GM08714 (cell line): Measurements from ENCODE around the gene BYSL.

Experiments used
- H3K4me3 ChIP-seq: fragments of 200-500 bp; sonication (Bioruptor generic); 2 replicates; pipeline ENCODE4 v1.5.1; 2014; ENCODE audit warnings: mild to moderate bottlenecking, low read length, inconsistent platforms
- ZNF274 ChIP-seq: IDR thresholded peaks from 2 replicates; pipeline ENCODE4 v1.6.1; 2012; ENCODE audit warnings: mild to moderate bottlenecking, low read depth, low read length

Gene BYSL

DNA sequence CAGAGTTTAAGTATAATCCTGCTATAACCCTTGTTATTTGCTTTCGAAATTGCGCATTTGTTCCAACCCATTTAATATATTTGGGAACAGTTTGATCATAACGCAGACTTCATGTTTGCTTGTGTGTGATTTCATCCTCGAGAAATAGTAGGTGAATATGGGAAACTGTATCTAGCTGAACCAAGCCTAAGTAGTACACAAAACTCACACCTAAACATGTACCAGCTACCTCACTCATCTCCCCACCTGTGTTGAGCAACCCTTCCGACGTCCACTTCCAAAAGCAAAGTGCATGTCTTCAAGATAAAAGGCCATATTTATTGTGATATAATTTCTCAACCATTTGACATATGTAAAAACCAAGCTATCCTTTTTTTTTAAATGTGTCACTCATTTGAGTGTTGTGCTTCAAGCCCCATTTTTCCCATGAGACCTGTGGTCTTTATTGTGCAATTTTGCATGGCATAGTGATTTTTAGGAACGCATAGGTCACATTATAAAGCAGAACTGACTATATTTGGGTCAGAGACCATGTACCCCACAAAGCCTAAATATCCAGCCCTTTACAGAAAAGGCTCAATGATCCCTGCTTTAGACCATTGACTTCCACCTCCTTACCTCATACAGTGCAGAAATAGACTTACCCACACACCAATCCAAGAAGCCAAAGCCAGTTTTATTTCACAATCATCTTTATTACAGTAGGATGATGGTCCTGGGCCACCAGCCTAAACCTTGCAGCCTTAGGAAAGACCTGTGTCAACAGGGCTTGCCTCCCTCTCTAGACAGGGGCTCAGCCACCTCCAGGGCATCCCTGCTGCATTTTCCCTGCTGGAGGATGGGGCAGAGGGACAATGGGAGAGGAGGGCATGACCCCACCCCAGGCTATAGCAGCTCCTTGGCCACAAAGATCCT is 13.2 kb downstream of the BYSL start:
- no peak for TF ChIP-seq ZNF274
- H3K4me3 ChIP-seq: no peak overlapping the region

DNA sequence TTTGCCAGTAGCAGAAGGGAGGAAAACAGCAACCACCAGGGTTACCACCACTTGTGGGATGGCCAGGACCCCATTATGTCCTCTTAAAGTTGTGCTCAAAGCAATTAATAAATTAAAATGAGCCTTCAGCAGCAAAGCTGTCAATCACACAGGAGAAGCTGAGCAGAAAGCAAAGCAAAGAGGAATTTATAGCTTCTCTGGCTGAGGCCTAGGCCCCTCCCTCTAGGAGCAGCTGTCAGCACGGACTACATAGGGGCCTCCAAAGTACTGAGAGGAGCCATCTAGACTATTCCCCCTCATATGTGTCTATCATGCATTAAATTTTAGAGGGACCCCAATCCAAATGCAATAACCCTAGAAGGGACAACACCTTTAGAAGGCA is 13.9 kb downstream of the BYSL start:
- no peak for TF ChIP-seq ZNF274
- H3K4me3 ChIP-seq: no peak overlapping the region

DNA sequence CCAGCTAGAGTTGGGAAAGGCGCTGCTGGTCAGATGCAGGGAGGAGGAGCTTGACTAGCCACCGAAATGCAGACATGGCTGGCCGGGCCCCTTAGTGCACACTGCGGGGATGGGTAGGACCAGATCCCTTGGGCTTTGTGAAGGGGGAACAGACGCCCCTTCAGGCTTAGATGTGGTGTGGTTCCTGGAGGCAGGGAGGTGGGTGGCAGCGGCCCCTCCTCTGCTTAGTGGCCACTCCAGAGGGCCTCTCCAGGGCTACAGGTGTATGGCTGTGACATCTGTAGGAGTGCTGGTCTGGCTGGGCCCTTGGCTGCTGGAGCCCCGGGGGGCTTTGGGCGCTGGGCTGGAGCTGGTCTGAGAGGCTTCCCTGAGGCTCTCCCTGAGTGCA is 14.4 kb downstream of the BYSL start:
- no peak overlapping the region for H3K4me3 ChIP-seq
- no peak for TF ChIP-seq ZNF274

DNA sequence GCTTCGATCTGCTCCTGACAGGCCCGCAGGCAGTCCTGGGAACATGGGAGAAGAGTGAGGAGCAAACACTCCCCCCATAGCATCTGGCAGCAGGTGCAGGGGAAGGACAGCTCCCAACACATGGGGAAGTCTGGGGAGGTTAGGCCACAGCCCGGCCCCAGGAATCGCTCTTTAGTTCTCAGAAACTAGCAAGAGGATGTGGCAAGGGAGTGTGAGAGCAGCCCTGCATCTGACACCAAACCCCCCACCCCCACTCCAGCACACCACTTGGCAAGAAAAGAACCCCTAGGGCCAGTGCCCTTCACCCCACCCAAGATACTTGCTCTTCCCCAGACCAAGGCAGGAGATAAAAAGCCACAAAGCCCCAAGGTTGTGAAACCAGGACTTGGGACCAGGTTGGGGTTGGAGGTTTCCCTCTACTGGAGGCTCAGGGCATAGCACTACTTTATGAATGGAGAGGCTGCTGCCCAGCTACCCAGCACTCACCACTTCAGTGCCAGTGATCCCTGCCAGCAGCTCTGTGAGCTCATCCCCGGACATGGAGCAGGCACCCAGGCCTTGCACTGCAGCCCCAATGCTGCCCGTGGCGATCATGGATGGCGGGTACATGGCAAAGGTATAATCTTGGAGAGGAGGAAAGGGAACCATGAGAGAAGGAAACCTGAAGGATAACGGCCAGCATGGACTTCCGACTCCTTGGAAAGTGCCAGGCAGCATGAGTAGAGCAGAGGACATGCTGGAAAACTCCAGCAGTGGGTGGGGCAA is 15.0 kb downstream of the BYSL start:
- no peak overlapping the region for H3K4me3 ChIP-seq
- TF ChIP-seq ZNF274: no peak

DNA sequence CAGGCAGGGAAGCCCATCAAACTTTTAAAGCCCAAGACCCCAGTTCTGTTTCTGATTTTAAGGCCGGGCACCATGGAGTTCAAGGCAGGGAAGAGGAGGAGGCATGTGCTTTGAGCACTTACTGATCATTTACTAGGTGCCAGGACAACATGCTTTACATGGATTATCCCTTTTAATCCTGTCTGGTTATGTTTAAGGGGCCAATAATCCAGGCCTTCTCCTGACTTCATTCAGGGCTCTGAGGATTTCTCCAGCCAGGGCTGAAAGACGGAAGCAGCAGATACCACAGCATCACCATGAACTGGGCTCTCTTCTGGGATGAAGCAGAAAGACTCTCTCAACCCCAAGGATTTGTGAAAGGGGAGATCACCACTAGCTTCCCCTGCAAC is 16.2 kb downstream of the BYSL start:
- H3K4me3 ChIP-seq: no peak overlapping the region
- no peak for TF ChIP-seq ZNF274

DNA sequence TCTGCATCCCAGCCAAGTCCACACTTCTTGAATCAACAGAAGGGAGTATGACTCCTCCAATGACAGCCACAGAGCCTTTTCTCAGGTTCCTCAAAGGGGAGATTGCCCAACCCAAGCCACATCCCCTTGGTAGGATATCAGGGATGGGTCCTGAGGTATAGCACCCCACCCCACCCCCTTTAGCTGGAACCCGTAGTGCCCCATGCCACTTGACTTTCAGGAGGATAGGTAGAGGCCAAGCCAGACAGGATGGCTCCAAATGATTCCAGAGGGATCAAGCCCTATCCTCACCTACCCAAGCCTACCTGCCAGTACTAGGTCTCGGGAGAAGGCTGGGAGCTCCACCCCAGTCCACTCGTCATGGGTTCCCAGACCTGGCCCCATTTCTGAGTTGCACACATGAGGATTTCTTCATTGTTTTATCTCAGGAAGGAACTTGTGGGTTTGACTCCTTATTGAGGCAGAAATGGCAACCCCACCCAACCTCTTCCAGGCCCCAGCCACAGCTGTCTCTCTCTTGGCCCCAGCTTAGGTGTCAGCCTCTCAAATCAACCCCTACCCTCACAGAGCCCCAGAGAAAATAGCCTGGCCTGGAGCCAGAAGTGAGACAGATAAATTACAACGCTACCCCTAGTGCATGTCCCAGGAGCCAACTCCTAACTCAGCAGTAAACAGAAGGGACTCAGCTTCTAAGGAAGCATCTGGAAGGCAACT is 16.7 kb downstream of the BYSL start:
- H3K4me3 ChIP-seq: no peak overlapping the region
- TF ChIP-seq ZNF274: no peak

DNA sequence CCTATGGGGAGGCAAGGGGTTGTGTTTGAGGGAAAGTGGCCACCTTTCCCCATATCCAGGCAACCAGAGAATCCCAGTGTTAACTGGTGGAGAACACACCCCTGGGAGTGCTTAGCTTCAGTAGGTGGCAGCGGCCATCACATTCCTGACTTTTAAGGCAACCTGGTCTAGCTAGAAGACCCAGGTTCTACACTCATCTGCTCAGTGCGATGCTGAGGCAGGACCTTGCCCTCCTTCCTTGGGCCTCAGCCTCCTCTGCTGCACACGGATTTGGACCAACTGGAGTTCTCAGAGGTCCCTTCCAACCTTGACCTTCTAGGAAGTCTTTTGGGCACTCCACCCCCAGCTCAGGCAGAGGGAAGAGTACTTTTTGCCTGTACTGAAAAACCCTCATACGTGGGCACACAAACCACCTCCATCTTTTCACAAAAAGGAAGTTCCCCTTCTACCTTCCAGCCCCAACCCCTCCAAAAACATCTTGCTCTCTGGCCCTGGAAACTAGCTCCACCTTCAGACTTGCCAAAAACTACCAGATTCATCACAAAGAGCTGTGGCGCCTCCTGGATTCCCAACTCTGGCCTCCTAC is 17.4 kb downstream of the BYSL start:
- TF ChIP-seq ZNF274: no peak
- no peak overlapping the region for H3K4me3 ChIP-seq

DNA sequence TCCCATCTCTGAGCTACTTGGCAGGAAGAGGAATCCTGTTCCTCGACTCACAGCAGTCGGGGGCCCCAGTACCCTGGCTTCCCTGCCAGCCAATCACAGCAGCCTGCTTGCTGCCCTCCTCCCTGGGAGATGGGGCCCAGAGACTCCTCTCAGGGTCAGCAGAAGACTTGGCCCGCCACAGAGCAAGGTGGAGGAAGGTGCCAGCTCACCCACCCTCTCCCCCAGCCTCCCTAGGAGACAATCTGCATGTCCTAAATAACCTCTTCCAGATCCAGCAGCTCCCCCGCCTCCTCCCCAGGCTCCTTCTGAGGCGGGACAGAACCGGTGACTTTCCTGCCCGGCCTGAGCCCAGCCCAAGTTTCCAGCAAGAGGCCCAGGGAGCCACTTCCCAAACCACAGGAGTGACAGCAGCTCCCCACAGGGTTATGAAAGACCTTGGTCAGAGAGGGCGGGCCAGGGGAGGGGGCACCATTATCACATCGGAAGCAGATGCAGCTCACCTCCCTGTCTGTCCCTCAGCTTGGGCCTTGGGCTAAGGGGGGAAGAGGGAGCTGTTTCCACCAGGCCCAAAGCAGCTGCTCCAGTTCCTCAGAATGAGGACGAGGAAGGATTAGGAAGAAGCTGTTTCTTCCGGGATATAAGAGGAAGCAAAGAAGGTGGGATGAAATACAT is 18.0 kb downstream of the BYSL start:
- TF ChIP-seq ZNF274: no peak

DNA sequence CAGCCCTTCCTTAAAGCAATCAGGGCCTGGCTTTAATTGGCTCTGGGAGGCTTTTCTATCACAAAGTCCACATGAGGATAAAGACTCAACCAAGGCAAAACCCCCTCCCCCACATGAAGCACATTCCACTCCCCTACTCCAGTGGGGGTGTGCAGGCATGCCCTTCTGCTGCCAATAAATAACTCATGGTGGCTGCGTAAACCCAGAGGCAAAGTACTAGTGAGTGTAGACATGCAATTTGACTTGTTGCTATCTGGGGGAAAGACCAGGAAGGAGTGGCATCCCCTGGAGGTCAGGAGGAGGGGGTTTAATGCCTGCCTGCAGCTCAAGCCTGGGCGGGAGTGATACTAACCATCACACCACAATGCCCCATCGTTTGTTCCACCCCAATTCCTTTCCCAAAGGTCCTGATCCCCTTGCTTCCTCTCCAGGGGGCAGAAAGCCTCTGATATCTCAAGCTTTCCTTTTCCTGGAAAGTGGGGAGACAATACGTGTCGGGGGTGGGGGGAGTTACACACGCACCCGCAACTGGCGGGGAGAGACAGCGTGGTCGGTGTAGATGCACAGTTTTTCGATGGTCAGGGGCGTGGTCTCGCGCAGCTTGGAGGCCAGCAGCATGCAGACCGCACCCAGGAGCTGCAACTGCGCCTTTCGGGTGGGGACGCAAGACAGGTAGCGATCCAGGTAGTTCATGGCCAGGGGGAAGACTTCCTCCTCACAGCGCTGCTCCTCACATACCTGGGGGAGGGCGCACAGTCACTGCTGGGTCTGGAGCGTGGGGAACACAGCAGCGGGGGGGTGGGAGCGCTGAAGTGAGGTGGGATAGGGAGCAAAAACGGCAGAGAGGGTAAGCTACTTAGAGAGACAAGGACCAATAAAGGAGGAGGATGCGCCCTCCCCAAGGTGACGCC is 18.8 kb downstream of the BYSL start:
- H3K4me3 ChIP-seq: peak overlapping the region; percentile 77; the same call in 1 of the 2 replicates
- TF ChIP-seq ZNF274: no peak

More for the DNA sequence above, 18.0 kb downstream of the BYSL start:
- H3K4me3 ChIP-seq: peak overlapping the region; percentile 77; the same call in 1 of the 2 replicates

DNA sequence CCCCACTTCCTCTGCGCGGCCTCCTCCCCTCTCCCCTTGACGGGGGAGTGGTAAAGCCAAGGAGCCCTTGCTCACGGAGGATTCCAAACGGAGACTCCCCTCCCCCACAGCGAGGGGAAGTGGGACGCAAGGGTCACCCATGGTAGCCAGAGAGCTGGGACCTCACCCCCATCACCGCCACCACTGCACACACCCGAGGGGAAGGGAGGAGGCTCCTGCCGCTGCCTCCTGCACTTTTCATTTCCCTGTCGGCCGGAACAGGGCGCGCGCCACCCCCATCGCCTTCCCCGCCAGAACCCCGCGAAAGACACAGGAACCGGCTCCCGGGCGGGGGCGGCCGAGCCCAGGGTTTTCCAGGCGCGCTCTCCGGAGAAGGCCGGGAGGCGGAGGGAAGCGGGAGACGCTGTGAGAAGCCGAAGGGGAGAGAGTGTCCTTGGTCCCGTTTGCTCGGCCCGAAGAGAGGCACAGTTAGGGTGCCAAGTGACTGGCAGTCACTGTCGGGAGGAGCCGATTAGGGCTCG is 19.5 kb downstream of the BYSL start:
- no peak for TF ChIP-seq ZNF274
- peak overlapping the region; percentile 77 for H3K4me3 ChIP-seq

DNA sequence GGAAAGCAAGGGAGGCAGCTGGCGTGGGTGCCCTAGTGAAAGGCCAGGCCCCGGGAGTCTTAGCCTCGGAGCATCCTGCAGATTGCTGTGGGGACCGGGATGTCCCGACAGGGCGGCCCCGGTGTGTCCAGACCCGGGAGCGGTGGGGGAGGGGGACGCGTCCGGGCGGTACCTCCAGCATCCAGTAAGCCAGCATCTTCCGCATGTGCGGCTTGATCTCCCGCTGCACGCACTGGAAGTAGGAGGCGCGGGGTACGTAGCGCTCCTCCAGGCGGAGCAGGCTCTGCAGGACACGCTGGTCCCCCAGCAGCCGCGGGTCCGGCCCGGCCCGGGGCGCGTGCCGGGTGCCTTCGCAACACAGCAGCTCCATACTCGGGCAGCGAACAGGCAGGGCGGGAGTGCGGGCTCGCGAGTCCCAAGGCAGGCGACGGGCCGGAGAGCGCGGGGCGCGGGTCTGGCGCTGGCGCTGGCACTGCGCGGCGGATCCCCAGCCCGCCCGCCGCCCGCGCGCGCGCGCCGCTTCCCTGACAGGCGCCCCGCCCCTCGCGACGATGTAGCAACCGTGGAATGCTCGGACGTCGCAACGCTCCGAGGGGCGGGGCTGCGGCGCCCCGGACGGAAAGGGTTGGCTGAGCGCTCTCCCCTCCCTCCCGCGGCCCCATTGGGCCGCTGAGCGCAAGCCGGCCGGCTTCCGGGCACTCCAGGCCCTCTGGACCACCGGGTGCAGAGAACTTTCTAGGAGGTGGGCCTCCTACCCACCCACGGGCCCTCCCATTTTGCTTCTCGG is 20.2 kb downstream of the BYSL start, which contains the start of gene CCND3:
TSS of gene CCND3 (minus strand) at position 529 of the 787 bp plus-strand sequence. CDS start at position 370, 159 bp downstream.
- peak within 1 kb of the TSS; percentile 77 for H3K4me3 ChIP-seq
- TF ChIP-seq ZNF274: no peak
